HG02642 (cell line): Measurements from ENCODE around the gene CA5B.
"Not testable (repeated sequence)": the region's sequence is repeated elsewhere in the genome, so short reads cannot be mapped to it uniquely, and the experiment has no call there.

Experiments
- ATAC-seq: cut with Tn5 transposase; IDR thresholded peaks from one replicate; pipeline ENCODE4 v1.9.1; 2021; ENCODE audit warnings: mild to moderate bottlenecking; ENCODE audit not compliant: unreplicated experiment, poor library complexity

CA5B gene

GRCh38 chrX:15747626-15748173 lies 9.6 kb downstream of the CA5B start:
- ATAC-seq, result no peak

GRCh38 chrX:15748841-15749240 lies 10.8 kb downstream of the CA5B start:
- no peak for ATAC-seq

GRCh38 chrX:15749642-15750610 lies 11.9 kb downstream of the CA5B start:
- ATAC-seq, result peak; percentile 83

GRCh38 chrX:15750611-15751154 lies 12.6 kb downstream of the CA5B start:
- no peak for ATAC-seq

- ATAC-seq, result no peak
These were observed 13.2 kb downstream of the CA5B start for GRCh38 chrX:15751155-15751819.

- ATAC-seq, result no peak
These were observed 17.0 kb downstream of the CA5B start for GRCh38 chrX:15755091-15755490.

GRCh38 chrX:15758140-15758539 lies 20.1 kb downstream of the CA5B start:
- ATAC-seq, result no peak

GRCh38 chrX:15759886-15760285 lies 21.8 kb downstream of the CA5B start:
- not testable (repeated sequence) for ATAC-seq

- ATAC-seq, result no peak
These were observed 23.6 kb downstream of the CA5B start for GRCh38 chrX:15761564-15762191.

- ATAC-seq, result no peak
These were observed 31.4 kb downstream of the CA5B start for GRCh38 chrX:15769300-15769954.

GRCh38 chrX:15781961-15782699 lies 44.1 kb downstream of the CA5B start:
- ATAC-seq, result peak; percentile 91

GRCh38 chrX:15785176-15785750 lies 47.2 kb downstream of the CA5B start:
- ATAC-seq, result no peak

- ATAC-seq, result no peak
These were observed 48.8 kb downstream of the CA5B start for GRCh38 chrX:15786915-15787314.

- ATAC-seq, result peak; percentile 95
These were observed 52.1 kb downstream of the CA5B start, which contains the start of gene ZRSR2 for GRCh38 chrX:15789979-15790768. TSS of gene ZRSR2 (plus strand) at chrX:15790484. CDS start at chrX:15790496, 12 bp downstream.

- peak; percentile 28 for ATAC-seq
These were observed 52.8 kb downstream of the CA5B start for GRCh38 chrX:15790769-15791290.

- no peak for ATAC-seq
These were observed 59.6 kb downstream of the CA5B start for GRCh38 chrX:15797707-15798106.

- ATAC-seq, result no peak
These were observed 66.5 kb downstream of the CA5B start for GRCh38 chrX:15804563-15804962.

- no peak for ATAC-seq
These were observed 70.2 kb downstream of the CA5B start for GRCh38 chrX:15808254-15808653.
